ENCODE data around the gene CCDC91. TPM values are rescaled to one million over a fixed set of nuclear protein-coding genes. Genes with fewer than 3 reads are reported as not detected.

The CCDC91 gene
- total RNA-seq, 4 donors from 2014 or later: 55.6 to 74.0 (median 62.6) TPM

DNA sequence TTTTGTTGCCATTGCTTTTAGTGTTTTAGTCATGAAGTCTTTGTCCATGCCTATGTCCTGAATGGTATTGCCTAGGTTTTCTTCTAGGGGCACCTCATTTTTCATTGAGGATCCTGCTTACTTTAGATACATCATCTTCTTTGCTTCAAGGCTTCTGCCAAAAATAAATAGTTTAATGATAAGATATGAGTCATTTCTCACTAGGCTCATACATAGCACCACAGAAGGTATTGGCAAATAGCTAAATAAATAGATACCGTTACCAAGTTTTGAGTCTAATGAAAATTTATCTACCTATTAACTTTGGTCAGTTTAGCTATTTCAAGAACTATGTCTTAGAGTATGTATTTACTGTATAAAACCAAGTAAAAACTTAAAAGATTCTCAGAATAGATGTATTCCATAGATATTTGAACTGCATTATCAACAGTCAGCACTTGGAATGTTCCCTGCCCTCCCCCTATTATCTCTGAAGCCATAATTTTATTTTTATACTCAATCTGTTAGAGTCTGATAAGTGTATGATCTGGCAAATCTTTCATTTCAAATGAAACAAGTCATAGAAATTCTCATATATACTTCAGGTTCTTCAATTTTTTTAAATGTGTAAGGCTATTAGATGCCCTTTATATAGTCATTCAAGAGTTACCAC is 310.2 kb downstream of the CCDC91 start:
- H3K36me3 ChIP-seq: no peaks in the 10 kb centered on the region
- H3K4me1 ChIP-seq: no peaks in the 10 kb centered on the region
- intact Hi-C loops (cut with DNase I): no loop called here
- H3K27ac ChIP-seq: no peak overlapping the region
- no peaks in the 10 kb centered on the region for H3K27me3 ChIP-seq
- H3K4me3 ChIP-seq (replicated peaks in 1 of 3): no peak overlapping the region
- WGBS, 2 donors: 87 to 91% methylated on average over 1 of the region's 1 CpG
- DNase-seq: no peak
- TF ChIP-seq, protein P1, sequence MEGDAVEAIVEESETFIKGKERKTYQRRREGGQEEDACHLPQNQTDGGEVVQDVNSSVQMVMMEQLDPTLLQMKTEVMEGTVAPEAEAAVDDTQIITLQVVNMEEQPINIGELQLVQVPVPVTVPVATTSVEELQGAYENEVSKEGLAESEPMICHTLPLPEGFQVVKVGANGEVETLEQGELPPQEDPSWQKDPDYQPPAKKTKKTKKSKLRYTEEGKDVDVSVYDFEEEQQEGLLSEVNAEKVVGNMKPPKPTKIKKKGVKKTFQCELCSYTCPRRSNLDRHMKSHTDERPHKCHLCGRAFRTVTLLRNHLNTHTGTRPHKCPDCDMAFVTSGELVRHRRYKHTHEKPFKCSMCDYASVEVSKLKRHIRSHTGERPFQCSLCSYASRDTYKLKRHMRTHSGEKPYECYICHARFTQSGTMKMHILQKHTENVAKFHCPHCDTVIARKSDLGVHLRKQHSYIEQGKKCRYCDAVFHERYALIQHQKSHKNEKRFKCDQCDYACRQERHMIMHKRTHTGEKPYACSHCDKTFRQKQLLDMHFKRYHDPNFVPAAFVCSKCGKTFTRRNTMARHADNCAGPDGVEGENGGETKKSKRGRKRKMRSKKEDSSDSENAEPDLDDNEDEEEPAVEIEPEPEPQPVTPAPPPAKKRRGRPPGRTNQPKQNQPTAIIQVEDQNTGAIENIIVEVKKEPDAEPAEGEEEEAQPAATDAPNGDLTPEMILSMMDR (IDR thresholded peaks at IDR 0.05): no peak
- no peak for TF ChIP-seq POLR2A (IDR thresholded peaks at IDR 0.05)
- no peaks in the 10 kb centered on the region for H3K9me3 ChIP-seq

DNA sequence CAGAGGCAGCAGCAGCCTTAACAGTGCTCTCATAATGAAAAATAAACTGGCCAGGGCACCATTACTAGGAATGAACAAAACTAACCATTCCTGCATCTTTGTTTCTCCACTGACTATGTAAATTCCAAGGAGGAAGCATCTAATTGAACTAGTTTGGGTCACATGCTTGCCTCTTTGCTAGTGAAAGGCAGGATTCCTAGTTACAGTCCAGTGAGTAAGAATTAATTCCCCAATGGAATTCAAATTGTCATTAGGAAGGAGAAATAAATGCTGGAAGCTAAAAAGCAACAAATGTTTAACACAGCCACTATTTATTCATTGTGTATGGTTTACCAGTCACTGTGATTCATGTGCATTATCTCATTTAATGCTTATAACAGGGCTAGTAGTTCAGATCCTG is 316.0 kb downstream of the CCDC91 start:
- no peaks in the 10 kb centered on the region for H3K27me3 ChIP-seq
- TF ChIP-seq, protein P1 (IDR thresholded peaks at IDR 0.05): no peak
- TF ChIP-seq POLR2A (IDR thresholded peaks at IDR 0.05): no peak
- DNase-seq: no peak
- no peaks in the 10 kb centered on the region for H3K9me3 ChIP-seq
- no peaks in the 10 kb centered on the region for H3K36me3 ChIP-seq
- H3K27ac ChIP-seq: no peak overlapping the region
- intact Hi-C loops (cut with DNase I): no loop called here
- no peak overlapping the region for H3K4me3 ChIP-seq (replicated peaks in 1 of 3)
- peaks cover 0 to 3% of the 10 kb centered on the region in 2 donors for H3K4me1 ChIP-seq

DNA sequence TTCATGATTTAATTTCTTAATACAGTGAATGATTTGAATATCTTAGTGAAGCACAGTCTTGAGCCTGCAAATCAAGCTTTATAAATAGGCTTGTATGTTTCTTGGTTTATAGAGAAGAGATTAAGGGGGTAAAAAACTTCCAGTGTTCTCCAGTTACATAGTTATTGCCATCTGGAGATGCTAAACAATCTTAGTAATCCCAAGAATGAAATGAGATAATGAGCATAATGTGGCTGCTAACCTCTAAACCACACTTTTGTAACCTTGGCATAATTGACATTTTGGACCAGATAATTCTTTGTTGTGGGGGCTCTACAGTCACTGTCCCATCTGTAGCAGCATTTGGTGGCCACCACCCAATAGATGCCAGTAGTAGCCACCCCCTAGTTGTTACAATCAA is 316.8 kb downstream of the CCDC91 start:
- H3K27me3 ChIP-seq: no peaks in the 10 kb centered on the region
- H3K27ac ChIP-seq: no peak overlapping the region
- DNase-seq: no peak
- H3K36me3 ChIP-seq: no peaks in the 10 kb centered on the region
- H3K9me3 ChIP-seq: no peaks in the 10 kb centered on the region
- H3K4me3 ChIP-seq (replicated peaks in 1 of 3): no peak overlapping the region
- H3K4me1 ChIP-seq: peaks cover 0 to 3% of the 10 kb centered on the region in 2 donors
- intact Hi-C loops (cut with DNase I): no loop called here
- TF ChIP-seq, protein P1 (IDR thresholded peaks at IDR 0.05): no peak
- TF ChIP-seq POLR2A (IDR thresholded peaks at IDR 0.05): no peak

DNA sequence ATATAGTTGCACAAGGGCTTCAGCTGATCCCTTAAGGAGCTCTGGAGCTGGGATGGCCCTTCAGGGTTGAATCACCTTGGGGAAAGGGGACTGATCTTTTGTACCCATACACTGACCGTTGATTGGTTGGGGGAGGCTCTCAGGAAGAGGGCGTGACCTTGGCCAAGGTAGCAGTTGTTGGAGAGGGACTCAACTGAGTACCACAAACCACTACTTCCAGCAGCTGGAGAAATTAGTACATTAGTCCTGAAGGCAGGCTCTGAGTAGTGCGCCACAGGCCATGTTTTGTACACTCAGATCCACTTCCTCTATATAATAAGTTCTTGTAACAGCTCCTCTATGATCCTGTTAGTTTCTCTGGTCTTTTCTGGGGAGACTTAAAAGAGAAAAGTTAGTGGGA is 317.6 kb downstream of the CCDC91 start:
- DNase-seq: no peak
- H3K27me3 ChIP-seq: no peaks in the 10 kb centered on the region
- WGBS, 2 donors: 91 to 100% methylated on average over 3 of the region's 3 CpGs
- TF ChIP-seq POLR2A (IDR thresholded peaks at IDR 0.05): no peak
- TF ChIP-seq, protein P1 (IDR thresholded peaks at IDR 0.05): no peak
- H3K27ac ChIP-seq: no peak overlapping the region
- intact Hi-C loops (cut with DNase I): no loop called here
- H3K4me3 ChIP-seq (replicated peaks in 1 of 3): no peak overlapping the region
- H3K36me3 ChIP-seq: no peaks in the 10 kb centered on the region
- H3K4me1 ChIP-seq: peaks cover 0 to 3% of the 10 kb centered on the region in 2 donors
- no peaks in the 10 kb centered on the region for H3K9me3 ChIP-seq

DNA sequence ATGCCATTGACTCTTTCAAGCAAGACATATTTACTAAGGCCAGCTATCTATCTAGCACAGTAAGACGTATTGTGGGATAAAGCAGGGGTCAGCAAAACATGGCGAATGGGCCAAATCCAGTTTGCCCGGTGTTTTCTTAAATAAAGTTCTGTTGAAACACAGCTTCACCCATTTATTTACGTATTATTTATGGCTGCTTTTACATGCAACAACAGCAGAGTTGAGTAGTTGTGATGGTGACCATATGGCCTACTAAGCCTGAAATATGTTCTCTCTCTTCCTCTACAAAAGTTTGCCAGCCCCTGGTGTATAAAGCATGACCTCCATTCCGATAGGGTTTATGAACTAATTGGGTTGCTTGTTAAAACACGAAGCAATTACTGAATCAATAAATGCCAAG is 322.1 kb downstream of the CCDC91 start:
- no peaks in the 10 kb centered on the region for H3K27me3 ChIP-seq
- no peaks in the 10 kb centered on the region for H3K36me3 ChIP-seq
- no peaks in the 10 kb centered on the region for H3K9me3 ChIP-seq
- DNase-seq: no peak
- H3K27ac ChIP-seq: no peak overlapping the region
- no peak overlapping the region for H3K4me3 ChIP-seq (replicated peaks in 1 of 3)
- TF ChIP-seq POLR2A (IDR thresholded peaks at IDR 0.05): no peak
- TF ChIP-seq, protein P1 (IDR thresholded peaks at IDR 0.05): no peak
- H3K4me1 ChIP-seq: peaks cover 0 to 2% of the 10 kb centered on the region in 2 donors
- WGBS, 2 donors: 90 to 97% methylated on average over 6 of the region's 6 CpGs
- intact Hi-C loops (cut with DNase I): no loop called here
